D721Med (cell line): ENCODE results near the gene FAM168A.

Source experiments
- DNase-seq: peaks from one replicate; pipeline ENCODE4 v3.0.0; 2011; ENCODE audit warnings: low spot score; ENCODE audit not compliant: insufficient read length
- FAIRE-seq: peaks from 2 replicates; lab custom pipeline; 2011; peaks lifted over from hg19 to GRCh38; lab: Jason Lieb, UNC
- CTCF ChIP-seq: IDR thresholded peaks from 2 replicates; pipeline ENCODE4 v1.5.1; 2012; ENCODE audit warnings: mild to moderate bottlenecking, control low read depth; ENCODE audit not compliant: insufficient read depth; ENCODE audit errors: missing control alignments

The FAM168A gene

GRCh38 chr11:73531386-73531785 lies 66.5 kb downstream of the FAM168A start:
- TF ChIP-seq CTCF, result no peak
- DNase-seq, result no peak
- FAIRE-seq, result no peak

- FAIRE-seq (no peak), DNase-seq (no peak)
- TF ChIP-seq CTCF, result peak; percentile 21
These were observed 67.8 kb downstream of the FAM168A start for GRCh38 chr11:73530109-73530508.

- FAIRE-seq (no peak), DNase-seq (no peak)
- no peak for TF ChIP-seq CTCF
These were observed 68.7 kb downstream of the FAM168A start for GRCh38 chr11:73529204-73529530.

GRCh38 chr11:73528483-73529203 lies 69.3 kb downstream of the FAM168A start:
- no peak for TF ChIP-seq CTCF
- no peak for FAIRE-seq
- no peak for DNase-seq

- TF ChIP-seq CTCF, result no peak
- no peak for DNase-seq
- FAIRE-seq, result no peak
These were observed 69.9 kb downstream of the FAM168A start for GRCh38 chr11:73528013-73528412.

- FAIRE-seq, result no peak
- no peak for TF ChIP-seq CTCF
- DNase-seq, result no peak
These were observed 72.3 kb downstream of the FAM168A start for GRCh38 chr11:73525611-73526010.

- DNase-seq (no peak), FAIRE-seq (no peak)
- no peak for TF ChIP-seq CTCF
These were observed 73.1 kb downstream of the FAM168A start for GRCh38 chr11:73524774-73525173.
